Peyer's patch (tissue), 4 donors: ENCODE measurements around the gene GUCA1A. TPM values are rescaled to one million over a fixed set of nuclear protein-coding genes. Genes with fewer than 3 reads are reported as not detected.

Source experiments
- DNase-seq, 3 donors: peaks; one replicate each; pipeline ENCODE4 v3.0.0-alpha.2; 2017 to 2019
- H3K27ac ChIP-seq, 4 donors: fragments of 200-600 bp; sonication (generic); one replicate each; pipeline ENCODE4 v1.5.1; 2016 to 2019
- H3K27me3 ChIP-seq, 2 donors: fragments of 200-600 bp; sonication (generic); one replicate each; pipeline ENCODE4 v1.5.1; 2019
- H3K36me3 ChIP-seq, 3 donors: fragments of 200-600 bp; sonication (generic); one replicate each; pipeline ENCODE4 v1.5.1; 2016 to 2019
- H3K4me1 ChIP-seq, 4 donors: fragments of 200-600 bp; sonication (generic); one replicate each; pipeline ENCODE4 v1.5.1; 2016 to 2019
- H3K4me3 ChIP-seq, 4 donors: fragments of 200-600 bp; sonication (generic); 1 replicate in 3 of 4; 2 replicates in 1 of 4; pipeline ENCODE4 v1.5.1; 2016 to 2019; ENCODE audit warnings: mild to moderate bottlenecking in 1 of 4
- H3K9me3 ChIP-seq, 4 donors: fragments of 200-600 bp; sonication (generic); one replicate each; pipeline ENCODE4 v1.5.1; 2016 to 2019; ENCODE audit warnings: mild to moderate bottlenecking in 1 of 4
- POLR2A ChIP-seq, 2 donors: fragments of 450-650 bp; IDR thresholded peaks; one replicate each; pipeline ENCODE4 v1.5.1; 2017; ENCODE audit warnings: antibody characterized with exemption in 2 of 2, mild to moderate bottlenecking in 2 of 2, moderate library complexity in 2 of 2
- total RNA-seq, 4 donors: library from RNA; depleted of rRNA; stranded (reverse); fragments of >200 nt; gene quantifications; one replicate each; pipeline ENCODE4 v1.1.0, GENCODE V29; 2016
- TF ChIP-seq, protein P1 (sequence below), 6 experiments: fragments of 450-650 bp in 4 of 6; fragments of 200-600 bp in 2 of 6; sonication (generic) in 1 of 6; IDR thresholded peaks; one replicate each; pipeline ENCODE4 v1.5.1; 2017 to 2019; ENCODE audit warnings: antibody characterized with exemption in 6 of 6, mild to moderate bottlenecking in 3 of 6, moderate library complexity in 1 of 6

The GUCA1A gene
- total RNA-seq, 4 donors from 2014 or later = not detected

DNA sequence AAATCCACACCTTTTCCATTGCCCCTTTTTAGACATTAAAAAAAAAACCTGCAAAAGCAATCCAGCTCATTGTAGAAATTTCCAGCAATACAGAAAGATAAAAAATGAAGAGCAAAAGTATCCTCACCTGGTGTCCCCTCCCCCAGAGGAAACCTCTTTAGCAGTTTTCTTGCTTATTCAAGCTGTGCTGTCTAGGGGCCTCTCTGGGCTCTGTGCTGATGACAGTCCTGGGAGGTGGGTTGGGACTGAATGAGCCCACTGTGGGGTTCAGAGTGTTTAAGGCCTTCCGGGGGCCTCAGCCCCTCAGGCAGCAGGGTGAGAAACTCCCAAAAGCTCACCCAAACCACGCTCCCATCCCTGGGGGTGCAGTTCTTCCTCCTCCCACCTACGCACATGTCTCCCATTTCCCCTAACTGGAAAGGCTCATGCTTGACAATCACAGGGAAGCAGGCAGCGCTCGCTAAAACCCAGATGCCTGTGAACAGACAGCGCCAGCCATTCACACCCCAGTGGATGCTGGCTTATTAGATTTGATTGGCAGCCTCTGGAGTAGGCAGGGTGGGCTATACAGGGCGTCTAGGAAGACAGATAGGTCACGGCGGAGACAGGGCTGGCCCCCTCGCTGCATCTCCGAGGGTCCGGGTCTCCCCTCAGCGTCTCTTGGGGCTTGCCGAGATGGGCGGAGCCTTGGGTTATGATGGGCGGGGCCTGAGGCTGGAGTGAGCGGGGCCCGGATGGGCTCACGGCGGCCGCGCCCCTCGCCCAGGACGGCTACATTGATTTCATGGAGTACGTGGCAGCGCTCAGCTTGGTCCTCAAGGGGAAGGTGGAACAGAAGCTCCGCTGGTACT is 4.6 kb downstream of the GUCA1A start:
- Histone ChIP-seq H3K4me1 (peaks cover 0 to 6% (median 0%) of the 10 kb centered on the region in 4 donors), H3K36me3 (no peaks in the 10 kb centered on the region), H3K9me3 (no peaks in the 10 kb centered on the region), H3K27me3 (no peaks in the 10 kb centered on the region), H3K4me3 (no peak overlapping the region), H3K27ac (no peak overlapping the region)
- TF ChIP-seq, protein P1, sequence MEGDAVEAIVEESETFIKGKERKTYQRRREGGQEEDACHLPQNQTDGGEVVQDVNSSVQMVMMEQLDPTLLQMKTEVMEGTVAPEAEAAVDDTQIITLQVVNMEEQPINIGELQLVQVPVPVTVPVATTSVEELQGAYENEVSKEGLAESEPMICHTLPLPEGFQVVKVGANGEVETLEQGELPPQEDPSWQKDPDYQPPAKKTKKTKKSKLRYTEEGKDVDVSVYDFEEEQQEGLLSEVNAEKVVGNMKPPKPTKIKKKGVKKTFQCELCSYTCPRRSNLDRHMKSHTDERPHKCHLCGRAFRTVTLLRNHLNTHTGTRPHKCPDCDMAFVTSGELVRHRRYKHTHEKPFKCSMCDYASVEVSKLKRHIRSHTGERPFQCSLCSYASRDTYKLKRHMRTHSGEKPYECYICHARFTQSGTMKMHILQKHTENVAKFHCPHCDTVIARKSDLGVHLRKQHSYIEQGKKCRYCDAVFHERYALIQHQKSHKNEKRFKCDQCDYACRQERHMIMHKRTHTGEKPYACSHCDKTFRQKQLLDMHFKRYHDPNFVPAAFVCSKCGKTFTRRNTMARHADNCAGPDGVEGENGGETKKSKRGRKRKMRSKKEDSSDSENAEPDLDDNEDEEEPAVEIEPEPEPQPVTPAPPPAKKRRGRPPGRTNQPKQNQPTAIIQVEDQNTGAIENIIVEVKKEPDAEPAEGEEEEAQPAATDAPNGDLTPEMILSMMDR (IDR thresholded peaks at IDR 0.05) = no peak
- TF ChIP-seq POLR2A (IDR thresholded peaks at IDR 0.05) = no peak
- no peak for DNase-seq

DNA sequence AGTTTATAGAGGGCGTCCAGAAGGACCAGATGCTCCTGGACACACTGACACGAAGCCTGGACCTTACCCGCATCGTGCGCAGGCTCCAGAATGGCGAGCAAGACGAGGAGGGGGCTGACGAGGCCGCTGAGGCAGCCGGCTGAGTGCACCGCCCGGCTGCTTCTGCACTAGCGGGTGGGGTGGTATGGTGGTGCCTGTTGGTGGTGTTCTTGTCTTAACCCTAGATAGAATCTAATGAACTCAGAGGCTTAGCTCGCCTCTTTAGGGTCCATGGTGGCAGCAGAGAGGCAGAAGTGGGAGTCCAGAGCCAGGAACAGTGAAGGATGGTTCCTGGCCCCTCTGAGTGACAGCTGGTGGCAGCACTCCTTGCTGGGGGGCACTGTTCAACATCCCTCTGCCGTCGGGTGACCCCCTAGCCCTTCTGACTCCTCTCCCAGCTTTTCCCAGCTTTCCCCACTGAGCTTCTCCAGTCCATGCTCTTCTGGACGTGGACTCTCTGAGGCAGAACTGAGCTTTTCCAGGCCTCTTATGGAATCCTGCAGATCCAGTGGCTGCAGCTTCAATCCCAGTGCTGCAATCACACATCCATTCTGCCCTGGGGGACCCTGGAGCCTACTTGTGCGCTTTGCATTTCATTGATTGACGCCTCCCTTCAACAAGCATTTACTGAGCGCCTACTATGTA is 6.2 kb downstream of the GUCA1A start:
- H3K4me1 ChIP-seq = peaks cover 0 to 6% (median 0%) of the 10 kb centered on the region in 4 donors
- H3K9me3 ChIP-seq = no peaks in the 10 kb centered on the region
- no peak overlapping the region for H3K4me3 ChIP-seq
- no peak overlapping the region for H3K27ac ChIP-seq
- H3K36me3 ChIP-seq = no peaks in the 10 kb centered on the region
- TF ChIP-seq, protein P1 (IDR thresholded peaks at IDR 0.05) = no peak
- TF ChIP-seq POLR2A (IDR thresholded peaks at IDR 0.05) = no peak
- no peaks in the 10 kb centered on the region for H3K27me3 ChIP-seq
- no peak for DNase-seq

DNA sequence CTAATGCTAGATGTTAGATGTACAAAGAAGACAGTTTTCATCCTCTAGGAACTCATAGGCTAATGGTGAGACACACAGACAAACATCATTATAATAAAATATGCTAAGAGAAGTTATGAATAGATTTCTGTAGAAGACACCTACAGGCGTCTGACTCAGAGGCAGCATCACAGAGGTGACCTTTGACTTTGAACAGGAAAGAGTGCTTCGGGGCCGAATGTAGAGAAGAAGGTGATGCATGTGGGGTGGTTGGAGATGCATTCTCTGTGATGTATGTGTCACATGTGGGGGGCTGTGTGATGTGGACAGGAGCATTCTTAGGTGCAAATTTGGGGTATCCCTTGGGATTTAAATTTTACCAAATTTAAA is 6.8 kb downstream of the GUCA1A start:
- Histone ChIP-seq H3K4me3 (no peak overlapping the region), H3K36me3 (no peaks in the 10 kb centered on the region), H3K27ac (no peak overlapping the region), H3K4me1 (peaks cover 0 to 6% (median 0%) of the 10 kb centered on the region in 4 donors), H3K27me3 (no peaks in the 10 kb centered on the region), H3K9me3 (no peaks in the 10 kb centered on the region)
- TF ChIP-seq, protein P1 (IDR thresholded peaks at IDR 0.05) = no peak
- TF ChIP-seq POLR2A (IDR thresholded peaks at IDR 0.05) = no peak
- DNase-seq = peak in 1 of 3 donors; percentile 71

DNA sequence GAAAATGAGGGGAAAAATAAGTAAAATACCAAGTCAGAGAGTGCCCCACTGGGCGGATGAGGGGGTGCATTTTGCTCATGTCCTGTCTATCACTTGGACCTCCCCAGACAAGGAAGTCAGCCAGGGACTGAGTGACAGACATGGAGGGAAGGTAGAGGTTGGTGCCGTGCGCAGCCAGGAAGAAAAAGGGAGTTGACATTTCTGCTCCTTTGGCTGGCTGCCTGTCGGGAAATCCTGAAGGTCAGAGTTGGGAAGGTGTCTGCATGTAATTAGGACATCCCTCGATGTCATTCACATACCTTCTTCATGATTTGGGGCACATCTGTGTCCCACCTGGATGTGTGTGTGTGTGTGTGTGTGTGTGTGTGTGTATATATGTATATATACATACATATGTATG is 8.9 kb downstream of the GUCA1A start:
- Histone ChIP-seq H3K9me3 (no peaks in the 10 kb centered on the region), H3K36me3 (no peaks in the 10 kb centered on the region), H3K4me1 (peaks cover 0 to 6% (median 0%) of the 10 kb centered on the region in 4 donors), H3K27me3 (no peaks in the 10 kb centered on the region), H3K4me3 (no peak overlapping the region), H3K27ac (no peak overlapping the region)
- no peak for TF ChIP-seq POLR2A (IDR thresholded peaks at IDR 0.05)
- TF ChIP-seq, protein P1 (IDR thresholded peaks at IDR 0.05) = no peak
- peak in 1 of 3 donors; percentile 65 for DNase-seq

DNA sequence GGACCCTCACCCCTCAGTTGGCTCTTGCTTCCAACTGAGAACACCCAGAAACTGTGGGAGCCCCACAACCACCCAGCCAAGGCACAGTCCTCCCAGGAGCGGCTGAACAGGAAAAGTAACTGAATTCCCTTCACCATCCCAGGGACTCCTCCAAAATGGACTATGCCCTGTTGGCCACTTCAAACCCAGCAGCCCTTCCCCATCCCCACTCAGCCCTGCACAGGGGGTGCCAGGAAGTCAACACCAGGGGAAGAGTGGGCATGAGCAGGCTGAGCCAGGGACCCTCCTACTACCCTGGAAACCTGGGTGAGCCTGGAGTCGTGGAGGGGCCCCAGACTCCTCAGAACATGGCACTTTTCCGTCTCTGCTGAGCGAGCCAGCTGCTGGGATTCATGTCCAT is 11.3 kb downstream of the GUCA1A start:
- Histone ChIP-seq H3K27ac (no peak overlapping the region), H3K27me3 (no peaks in the 10 kb centered on the region), H3K36me3 (no peaks in the 10 kb centered on the region), H3K4me1 (no peaks in the 10 kb centered on the region), H3K4me3 (no peak overlapping the region), H3K9me3 (no peaks in the 10 kb centered on the region)
- no peak for TF ChIP-seq POLR2A (IDR thresholded peaks at IDR 0.05)
- TF ChIP-seq, protein P1 (IDR thresholded peaks at IDR 0.05) = no peak
- peak in 1 of 3 donors; percentile 19 for DNase-seq
